Trophoblast cell (in vitro differentiated cells and primary cell): ENCODE results near the gene CMPK1.

Source experiments
- DNase-seq, 2 donors: peaks; one replicate each; pipeline ENCODE4 v3.0.0-alpha.2; 2016
- H2AFZ ChIP-seq: 2 replicates; pipeline ENCODE4 v1.6.1; 2013; ENCODE audit warnings: low read length, moderate library complexity, mild to moderate bottlenecking; ENCODE audit not compliant: insufficient read depth, poor library complexity
- H2AK5ac ChIP-seq: 2 replicates; pipeline ENCODE4 v1.6.1; 2013; ENCODE audit warnings: mild to moderate bottlenecking, low read length
- H2BK120ac ChIP-seq: 2 replicates; pipeline ENCODE4 v1.6.1; 2013; ENCODE audit warnings: low read length, mild to moderate bottlenecking, moderate library complexity; ENCODE audit not compliant: insufficient read depth, poor library complexity
- H2BK12ac ChIP-seq: 2 replicates; pipeline ENCODE4 v1.6.1; 2013; ENCODE audit warnings: mild to moderate bottlenecking, low read length, moderate library complexity
- H2BK5ac ChIP-seq: 2 replicates; pipeline ENCODE4 v1.6.1; 2013; ENCODE audit warnings: low read length, low read depth, moderate library complexity, mild to moderate bottlenecking; ENCODE audit not compliant: poor library complexity
- H3K14ac ChIP-seq: 2 replicates; pipeline ENCODE4 v1.6.1; 2013; ENCODE audit warnings: mild to moderate bottlenecking, low read length
- H3K18ac ChIP-seq: 2 replicates; pipeline ENCODE4 v1.6.1; 2013; ENCODE audit warnings: mild to moderate bottlenecking, low read length
- H3K23ac ChIP-seq: 2 replicates; pipeline ENCODE4 v1.6.1; 2013; ENCODE audit warnings: low read length
- H3K27ac ChIP-seq: 2 replicates; pipeline ENCODE4 v1.5.1; 2013; ENCODE audit warnings: low read depth, mild to moderate bottlenecking, inconsistent platforms, low read length, moderate library complexity
- H3K27me3 ChIP-seq: 2 replicates; pipeline ENCODE4 v1.6.1; 2013; ENCODE audit warnings: inconsistent platforms, mild to moderate bottlenecking, low read length, moderate library complexity; ENCODE audit not compliant: insufficient read depth
- H3K36me3 ChIP-seq, 2 experiments: 1 replicate in 1 of 2; 2 replicates in 1 of 2; pipeline ENCODE4 v1.6.1; 2013; ENCODE audit warnings: low read length in 2 of 2, mild to moderate bottlenecking in 2 of 2, moderate library complexity in 1 of 2; ENCODE audit not compliant: insufficient read depth in 2 of 2, control insufficient read depth in 1 of 2
- H3K4ac ChIP-seq: 2 replicates; pipeline ENCODE4 v1.6.1; 2013; ENCODE audit warnings: low read depth, mild to moderate bottlenecking, low read length, moderate library complexity
- H3K4me1 ChIP-seq, 2 experiments: 1 replicate in 1 of 2; 2 replicates in 1 of 2; pipeline ENCODE4 v1.6.1; 2013; ENCODE audit warnings: low read length in 2 of 2, mild to moderate bottlenecking in 2 of 2, moderate library complexity in 1 of 2; ENCODE audit not compliant: insufficient read depth in 2 of 2, control insufficient read depth in 1 of 2
- H3K4me2 ChIP-seq: 2 replicates; pipeline ENCODE4 v1.6.1; 2013; ENCODE audit warnings: inconsistent platforms, mild to moderate bottlenecking, low read length, moderate library complexity
- H3K4me3 ChIP-seq: 2 replicates; pipeline ENCODE4 v1.5.1; 2013; ENCODE audit warnings: mild to moderate bottlenecking, low read depth, low read length, inconsistent platforms
- H3K79me1 ChIP-seq: one replicate; pipeline ENCODE4 v1.6.1; 2013; ENCODE audit warnings: low read length
- H3K79me2 ChIP-seq: 2 replicates; pipeline ENCODE4 v1.6.1; 2013; ENCODE audit warnings: low read length, mild to moderate bottlenecking; ENCODE audit not compliant: control insufficient read depth, insufficient read depth, poor library complexity
- H3K9ac ChIP-seq: 2 replicates; pipeline ENCODE4 v1.6.1; 2013; ENCODE audit warnings: mild to moderate bottlenecking, low read length
- H3K9me3 ChIP-seq: 2 replicates; pipeline ENCODE4 v1.6.1; 2013; ENCODE audit warnings: low read depth, mild to moderate bottlenecking, control low read depth, inconsistent platforms, low read length; ENCODE audit not compliant: insufficient read depth
- H4K12ac ChIP-seq: 2 replicates; pipeline ENCODE4 v1.6.1; 2013; ENCODE audit warnings: low read depth, mild to moderate bottlenecking, low read length, moderate library complexity
- H4K8ac ChIP-seq: 2 replicates; pipeline ENCODE4 v1.6.1; 2013; ENCODE audit warnings: low read depth, mild to moderate bottlenecking, low read length, moderate library complexity
- H4K91ac ChIP-seq: one replicate; pipeline ENCODE4 v1.6.1; 2013; ENCODE audit warnings: low read depth, mild to moderate bottlenecking, low read length, moderate library complexity
- WGBS: extraction: QIAGEN DNeasy Blood & Tissue Kit; methylation state at CpG from one replicate; pipeline ENCODE4 v1.1.7; 2013; ENCODE audit warnings: missing lambda C conversion rate; ENCODE audit not compliant: insufficient read length, insufficient coverage; ENCODE audit errors: extremely low coverage; 5-methylcytosine and 5-hydroxymethylcytosine counted together

CMPK1 gene

DNA sequence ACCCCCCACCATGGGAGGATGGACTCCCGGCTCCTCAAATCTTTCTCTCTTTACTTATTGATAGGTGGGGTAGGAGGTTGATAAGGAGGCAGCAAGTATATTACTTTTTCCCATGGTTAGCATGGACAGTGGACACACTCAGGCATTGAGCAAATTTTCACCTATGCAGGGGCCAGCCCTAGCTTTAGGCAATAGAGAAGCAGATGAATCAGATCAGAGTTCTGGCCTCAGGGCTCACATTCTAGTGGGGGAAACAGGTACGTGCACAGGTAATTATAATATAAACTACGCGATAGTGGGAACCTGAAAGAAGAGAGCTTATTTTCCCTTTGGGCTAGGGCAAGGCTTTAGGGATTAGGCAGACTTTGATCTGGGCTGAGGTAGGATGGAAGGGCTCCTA is 69.0 kb downstream of the CMPK1 start:
- Histone ChIP-seq H2AK5ac (no peak overlapping the region), H4K12ac (no peak overlapping the region), H3K4me2 (no peak overlapping the region), H3K79me2 (no peaks in the 10 kb centered on the region), H3K4ac (no peak overlapping the region), H2BK12ac (no peak overlapping the region), H3K79me1 (no peaks in the 10 kb centered on the region), H2BK120ac (no peak overlapping the region), H3K14ac (no peak overlapping the region), H4K8ac (no peak overlapping the region), H3K27ac (no peak overlapping the region), H3K9ac (no peak overlapping the region), H3K9me3 (no peaks in the 10 kb centered on the region), H3K18ac (no peak overlapping the region), H2BK5ac (no peak overlapping the region), H3K27me3 (no peaks in the 10 kb centered on the region), H2AFZ (no peak overlapping the region), H4K91ac (no peak overlapping the region), H3K36me3 (no peaks in the 10 kb centered on the region), H3K4me3 (no peak overlapping the region), H3K23ac (no peak overlapping the region), H3K4me1 (no peaks in the 10 kb centered on the region)
- WGBS: no CpG with 5 or more reads among the region's 4 CpGs
- DNase-seq: peak; percentile 78 to 85

GRCh38 chr1:47403321-47403910 is 69.8 kb downstream of the CMPK1 start:
- no peaks in the 10 kb centered on the region for H3K27me3 ChIP-seq
- H3K14ac ChIP-seq: no peak overlapping the region
- no peak overlapping the region for H3K18ac ChIP-seq
- no peak overlapping the region for H2BK5ac ChIP-seq
- no peak overlapping the region for H3K27ac ChIP-seq
- no peak for DNase-seq
- no peak overlapping the region for H2AFZ ChIP-seq
- no peak overlapping the region for H3K23ac ChIP-seq
- no peak overlapping the region for H2BK120ac ChIP-seq
- no peak overlapping the region for H4K12ac ChIP-seq
- H3K36me3 ChIP-seq: no peaks in the 10 kb centered on the region
- H3K4me2 ChIP-seq: no peak overlapping the region
- H3K4me1 ChIP-seq: peaks cover 6% of the 10 kb centered on the region in 2 experiments
- no peak overlapping the region for H3K9ac ChIP-seq
- no peaks in the 10 kb centered on the region for H3K79me2 ChIP-seq
- no peak overlapping the region for H3K4ac ChIP-seq
- no peak overlapping the region for H2BK12ac ChIP-seq
- no CpG with 5 or more reads among the region's 4 CpGs for WGBS
- no peak overlapping the region for H4K91ac ChIP-seq
- no peaks in the 10 kb centered on the region for H3K79me1 ChIP-seq
- no peak overlapping the region for H3K4me3 ChIP-seq
- H3K9me3 ChIP-seq: no peaks in the 10 kb centered on the region
- peak overlapping the region; percentile 26 for H2AK5ac ChIP-seq
- no peak overlapping the region for H4K8ac ChIP-seq

GRCh38 chr1:47405697-47406096 is 72.1 kb downstream of the CMPK1 start:
- H3K36me3 ChIP-seq: no peaks in the 10 kb centered on the region
- no peak overlapping the region for H3K14ac ChIP-seq

GRCh38 chr1:47406966-47407365 is 73.4 kb downstream of the CMPK1 start:
- Histone ChIP-seq H3K9me3 (no peaks in the 10 kb centered on the region), H4K91ac (no peak overlapping the region), H4K12ac (no peak overlapping the region), H3K4me1 (peaks cover 29 to 37% of the 10 kb centered on the region in 2 experiments), H2AK5ac (no peak overlapping the region), H3K23ac (no peak overlapping the region), H3K4ac (no peak overlapping the region), H3K4me3 (no peak overlapping the region), H3K27ac (no peak overlapping the region), H3K79me1 (peaks cover 12% of the 10 kb centered on the region), H3K18ac (no peak overlapping the region), H2BK12ac (no peak overlapping the region), H3K79me2 (no peaks in the 10 kb centered on the region), H3K27me3 (no peaks in the 10 kb centered on the region), H2BK5ac (no peak overlapping the region), H3K36me3 (no peaks in the 10 kb centered on the region), H3K4me2 (no peak overlapping the region), H4K8ac (no peak overlapping the region), H2AFZ (no peak overlapping the region), H3K9ac (no peak overlapping the region), H3K14ac (no peak overlapping the region), H2BK120ac (no peak overlapping the region)
- WGBS: no CpG with 5 or more reads among the region's 5 CpGs
- no peak for DNase-seq

More at GRCh38 chr1:47405697-47406096, 72.1 kb downstream of the CMPK1 start:
- Histone ChIP-seq H3K23ac (no peak overlapping the region), H4K12ac (no peak overlapping the region), H3K79me2 (no peaks in the 10 kb centered on the region), H2AK5ac (no peak overlapping the region), H2BK120ac (no peak overlapping the region), H3K27me3 (no peaks in the 10 kb centered on the region), H3K9ac (no peak overlapping the region), H4K91ac (no peak overlapping the region), H2BK12ac (no peak overlapping the region), H4K8ac (no peak overlapping the region), H3K27ac (no peak overlapping the region), H3K4ac (no peak overlapping the region), H3K18ac (no peak overlapping the region), H3K9me3 (no peaks in the 10 kb centered on the region), H3K4me3 (no peak overlapping the region), H3K4me1 (peaks cover 20 to 24% of the 10 kb centered on the region in 2 experiments), H3K4me2 (no peak overlapping the region), H3K79me1 (peaks cover 9% of the 10 kb centered on the region), H2BK5ac (no peak overlapping the region), H2AFZ (no peak overlapping the region)
- WGBS: no CpG with 5 or more reads among the region's 5 CpGs
- no peak for DNase-seq
